ENCODE data around the gene PIK3C2G. TPM values are rescaled to one million over a fixed set of nuclear protein-coding genes. Genes with fewer than 3 reads are reported as not detected.

Gene PIK3C2G
- total and polyA plus RNA-seq, 10 of the 15 experiments (the other 5 are each of a cell fraction or from before 2014, with no cell fraction given), result not detected

- TF ChIP-seq PBX3 (IDR thresholded peaks at IDR 0.05; ENCODE audit: insufficient replicate concordance, low read depth, low read length) (no peak), KAT2A (conservative IDR thresholded peaks at IDR 0.05; ENCODE audit: control insufficient read depth, low read depth, low read length) (no peak), SIX5 (IDR thresholded peaks at IDR 0.05; ENCODE audit: low read depth, low read length, severe bottlenecking) (no peak), PRDM15 (CRISPR knock-in tag; IDR thresholded peaks at IDR 0.05) (no peak), ZNF687 (IDR thresholded peaks at IDR 0.05) (no peak), EED (IDR thresholded peaks at IDR 0.05; ENCODE audit: low read depth) (no peak), JUNB (IDR thresholded peaks at IDR 0.05) (no peak), RUNX3 (IDR thresholded peaks at IDR 0.05; ENCODE audit: low read length) (no peak), TCF12 (IDR thresholded peaks at IDR 0.05; ENCODE audit: low read depth, low read length) (no peak), ZNF274 (IDR thresholded peaks at IDR 0.05; ENCODE audit: insufficient read depth, insufficient read length) (no peak), TAF1 (IDR thresholded peaks at IDR 0.05; ENCODE audit: borderline replicate concordance, low read depth, low read length) (no peak), CBX5 (IDR thresholded peaks at IDR 0.05; ENCODE audit: low read depth) (no peak), BRCA1 (IDR thresholded peaks at IDR 0.05; ENCODE audit: low read depth, low read length) (no peak)
These were observed 285.1 kb downstream of the PIK3C2G start (continued) for GRCh38 chr12:18546399-18546798.

Measured in GM12878 (cell line).